ENCODE results near the gene ERVK3-1.

DNA sequence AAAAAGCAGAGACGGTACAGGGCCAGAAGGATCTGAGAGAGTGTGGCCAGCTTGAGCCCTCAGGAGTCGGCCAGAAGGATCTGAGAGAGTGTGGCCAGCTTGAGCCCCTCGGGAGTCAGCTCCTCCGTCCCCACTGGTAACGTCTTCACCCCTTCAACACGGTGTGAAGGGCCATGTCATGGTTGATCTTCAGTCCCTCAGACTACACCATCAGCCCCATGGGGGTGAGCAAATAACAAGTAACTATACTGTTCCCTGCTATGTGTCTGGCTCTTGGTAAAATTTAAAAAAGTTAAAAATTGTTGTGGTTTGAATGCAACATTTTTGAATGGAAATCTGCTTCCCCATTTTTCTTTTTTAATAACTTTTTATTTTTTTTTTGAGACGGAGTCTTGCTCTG is 28.0 kb upstream of the ERVK3-1 start:
- TF ChIP-seq, protein P1, sequence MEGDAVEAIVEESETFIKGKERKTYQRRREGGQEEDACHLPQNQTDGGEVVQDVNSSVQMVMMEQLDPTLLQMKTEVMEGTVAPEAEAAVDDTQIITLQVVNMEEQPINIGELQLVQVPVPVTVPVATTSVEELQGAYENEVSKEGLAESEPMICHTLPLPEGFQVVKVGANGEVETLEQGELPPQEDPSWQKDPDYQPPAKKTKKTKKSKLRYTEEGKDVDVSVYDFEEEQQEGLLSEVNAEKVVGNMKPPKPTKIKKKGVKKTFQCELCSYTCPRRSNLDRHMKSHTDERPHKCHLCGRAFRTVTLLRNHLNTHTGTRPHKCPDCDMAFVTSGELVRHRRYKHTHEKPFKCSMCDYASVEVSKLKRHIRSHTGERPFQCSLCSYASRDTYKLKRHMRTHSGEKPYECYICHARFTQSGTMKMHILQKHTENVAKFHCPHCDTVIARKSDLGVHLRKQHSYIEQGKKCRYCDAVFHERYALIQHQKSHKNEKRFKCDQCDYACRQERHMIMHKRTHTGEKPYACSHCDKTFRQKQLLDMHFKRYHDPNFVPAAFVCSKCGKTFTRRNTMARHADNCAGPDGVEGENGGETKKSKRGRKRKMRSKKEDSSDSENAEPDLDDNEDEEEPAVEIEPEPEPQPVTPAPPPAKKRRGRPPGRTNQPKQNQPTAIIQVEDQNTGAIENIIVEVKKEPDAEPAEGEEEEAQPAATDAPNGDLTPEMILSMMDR (IDR thresholded peaks at IDR 0.05) = no peak
- TF ChIP-seq POLR2A (IDR thresholded peaks at IDR 0.05) = no peak
